GM18517 (cell line): ENCODE results near the gene RAPGEF4.

ENCODE experiments used
- ATAC-seq: cut with Tn5 transposase; IDR thresholded peaks from one replicate; pipeline ENCODE4 v1.9.1; 2021; ENCODE audit warnings: mild to moderate bottlenecking, moderate library complexity; ENCODE audit not compliant: unreplicated experiment

The RAPGEF4 gene

GRCh38 chr2:172821370-172822338 is 86.0 kb downstream of the RAPGEF4 start:
- ATAC-seq = no peak

GRCh38 chr2:172822585-172822984 is 86.9 kb downstream of the RAPGEF4 start:
- ATAC-seq = no peak

GRCh38 chr2:172823261-172823850 is 87.7 kb downstream of the RAPGEF4 start:
- no peak for ATAC-seq

- no peak for ATAC-seq
Measured at GRCh38 chr2:172826522-172826921, 90.9 kb downstream of the RAPGEF4 start.

- no peak for ATAC-seq
Measured at GRCh38 chr2:172829229-172829628, 93.6 kb downstream of the RAPGEF4 start.

GRCh38 chr2:172830482-172830881 is 94.8 kb downstream of the RAPGEF4 start:
- ATAC-seq = no peak

- ATAC-seq = no peak
Measured at GRCh38 chr2:172833898-172834297, 98.3 kb downstream of the RAPGEF4 start.

GRCh38 chr2:172834881-172835280 is 99.2 kb downstream of the RAPGEF4 start:
- ATAC-seq = no peak

- ATAC-seq = no peak
Measured at GRCh38 chr2:172836347-172836821, 100.7 kb downstream of the RAPGEF4 start.

- ATAC-seq = no peak
Measured at GRCh38 chr2:172836827-172837226, 101.2 kb downstream of the RAPGEF4 start.

- no peak for ATAC-seq
Measured at GRCh38 chr2:172839446-172839845, 103.8 kb downstream of the RAPGEF4 start.

- ATAC-seq = no peak
Measured at GRCh38 chr2:172842511-172843265, 107.0 kb downstream of the RAPGEF4 start.

GRCh38 chr2:172843266-172843582 is 107.6 kb downstream of the RAPGEF4 start:
- ATAC-seq = no peak

- no peak for ATAC-seq
Measured at GRCh38 chr2:172843902-172844715, 108.5 kb downstream of the RAPGEF4 start.

- no peak for ATAC-seq
Measured at GRCh38 chr2:172845028-172845630, 109.5 kb downstream of the RAPGEF4 start.

- no peak for ATAC-seq
Measured at GRCh38 chr2:172846551-172846950, 110.9 kb downstream of the RAPGEF4 start.

- no peak for ATAC-seq
Measured at GRCh38 chr2:172847188-172847587, 111.5 kb downstream of the RAPGEF4 start.

GRCh38 chr2:172848519-172848918 is 112.9 kb downstream of the RAPGEF4 start:
- ATAC-seq = no peak

- no peak for ATAC-seq
Measured at GRCh38 chr2:172849519-172850217, 114.0 kb downstream of the RAPGEF4 start.

- no peak for ATAC-seq
Measured at GRCh38 chr2:172855588-172855987, 119.9 kb downstream of the RAPGEF4 start.
